Body of pancreas (tissue), 4 donors: ENCODE results near the gene SGMS2.

ENCODE experiments used
- POLR2A ChIP-seq, 3 donors: fragments of 450-650 bp; IDR thresholded peaks; one replicate each; pipeline ENCODE4 v1.6.1; 2016; ENCODE audit warnings: antibody characterized with exemption in 3 of 3, mild to moderate bottlenecking in 2 of 3
- TF ChIP-seq, protein P1 (sequence below), 7 experiments: fragments of 450-650 bp in 4 of 7; fragments of 200-600 bp in 3 of 7; sonication (generic) in 3 of 7; IDR thresholded peaks; one replicate each; pipeline ENCODE4 v1.5.1; 2016 to 2019; ENCODE audit warnings: antibody characterized with exemption in 7 of 7

GRCh38 chr4:107853444-107854355 is 29.0 kb downstream of the SGMS2 start:
- TF ChIP-seq, protein P1, sequence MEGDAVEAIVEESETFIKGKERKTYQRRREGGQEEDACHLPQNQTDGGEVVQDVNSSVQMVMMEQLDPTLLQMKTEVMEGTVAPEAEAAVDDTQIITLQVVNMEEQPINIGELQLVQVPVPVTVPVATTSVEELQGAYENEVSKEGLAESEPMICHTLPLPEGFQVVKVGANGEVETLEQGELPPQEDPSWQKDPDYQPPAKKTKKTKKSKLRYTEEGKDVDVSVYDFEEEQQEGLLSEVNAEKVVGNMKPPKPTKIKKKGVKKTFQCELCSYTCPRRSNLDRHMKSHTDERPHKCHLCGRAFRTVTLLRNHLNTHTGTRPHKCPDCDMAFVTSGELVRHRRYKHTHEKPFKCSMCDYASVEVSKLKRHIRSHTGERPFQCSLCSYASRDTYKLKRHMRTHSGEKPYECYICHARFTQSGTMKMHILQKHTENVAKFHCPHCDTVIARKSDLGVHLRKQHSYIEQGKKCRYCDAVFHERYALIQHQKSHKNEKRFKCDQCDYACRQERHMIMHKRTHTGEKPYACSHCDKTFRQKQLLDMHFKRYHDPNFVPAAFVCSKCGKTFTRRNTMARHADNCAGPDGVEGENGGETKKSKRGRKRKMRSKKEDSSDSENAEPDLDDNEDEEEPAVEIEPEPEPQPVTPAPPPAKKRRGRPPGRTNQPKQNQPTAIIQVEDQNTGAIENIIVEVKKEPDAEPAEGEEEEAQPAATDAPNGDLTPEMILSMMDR (IDR thresholded peaks at IDR 0.05), result no peak
- no peak for TF ChIP-seq POLR2A (IDR thresholded peaks at IDR 0.05)
